Inferior parietal cortex (tissue), 1 donor: ENCODE data around the gene GPR18.

Source experiments
- DNase-seq: peaks from one replicate; pipeline ENCODE4 v3.0.0-alpha.2; 2016; ENCODE audit errors: extremely low spot score

Gene GPR18

GRCh38 chr13:99208185-99208584 lies 50.0 kb downstream of the GPR18 start:
- DNase-seq, result no peak

- no peak for DNase-seq
Measured at GRCh38 chr13:99207511-99207910, 50.7 kb downstream of the GPR18 start.

- DNase-seq, result no peak
Measured at GRCh38 chr13:99206873-99207272, 51.3 kb downstream of the GPR18 start.

DNA sequence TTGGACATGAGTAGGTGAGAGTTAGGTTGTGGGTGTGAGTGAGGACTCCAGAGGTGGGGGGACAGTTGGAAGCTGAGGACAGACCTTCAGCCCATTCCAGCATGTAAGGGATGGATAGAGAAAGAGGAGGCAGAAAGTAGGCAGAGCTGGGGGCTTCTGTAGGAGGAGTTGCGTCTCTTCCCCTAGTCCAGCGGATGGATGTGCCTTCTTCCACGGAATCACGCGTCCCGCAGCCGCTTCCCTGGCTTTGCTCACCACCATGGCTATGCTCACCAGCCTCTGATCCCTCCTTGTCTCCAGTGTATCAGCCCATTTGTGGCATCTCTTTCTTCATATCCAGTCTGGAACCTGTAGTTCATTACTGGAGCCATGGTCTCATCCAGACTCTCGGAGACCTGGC lies 52.0 kb downstream of the GPR18 start:
- no peak for DNase-seq

GRCh38 chr13:99205621-99206220 lies 52.5 kb downstream of the GPR18 start:
- DNase-seq, result no peak
